Tibial nerve (tissue), 4 donors: ENCODE results near the gene C1orf52.

Experiments
- CTCF ChIP-seq, 5 experiments: fragments of 200-600 bp in 3 of 5; fragments of 450-650 bp in 2 of 5; sonication (generic) in 3 of 5; IDR thresholded peaks; one replicate each; pipeline ENCODE4 v1.5.1; 2016 to 2019; ENCODE audit warnings: antibody characterized with exemption in 5 of 5, mild to moderate bottlenecking in 3 of 5, moderate library complexity in 2 of 5
- EP300 ChIP-seq, 2 donors: sonication (generic); formaldehyde crosslinking; IDR thresholded peaks; one replicate each; pipeline ENCODE4 v1.6.1; 2017; ENCODE audit warnings: antibody characterized with exemption in 2 of 2, mild to moderate bottlenecking in 1 of 2
- POLR2A ChIP-seq, 2 donors: fragments of 450-650 bp; IDR thresholded peaks; one replicate each; pipeline ENCODE4 v1.6.1; 2017; ENCODE audit warnings: antibody characterized with exemption in 2 of 2, mild to moderate bottlenecking in 2 of 2, moderate library complexity in 2 of 2

- TF ChIP-seq CTCF (IDR thresholded peaks at IDR 0.05) (no peak), POLR2A (IDR thresholded peaks at IDR 0.05) (no peak), EP300 (IDR thresholded peaks at IDR 0.05) (no peak)
These were observed 15.0 kb downstream of the C1orf52 start for GRCh38 chr1:85244271-85245061.
